HG03025 (cell line): Measurements from ENCODE around the gene ENPEP.

ENCODE experiments used
- ATAC-seq: cut with Tn5 transposase; IDR thresholded peaks from one replicate; pipeline ENCODE4 v1.9.1; 2021; ENCODE audit warnings: mild to moderate bottlenecking, moderate library complexity; ENCODE audit not compliant: unreplicated experiment, low FRiP score

ENPEP gene

GRCh38 chr4:110595583-110595982 lies 119.6 kb downstream of the ENPEP start:
- ATAC-seq = no peak

GRCh38 chr4:110596431-110596830 lies 120.5 kb downstream of the ENPEP start:
- no peak for ATAC-seq

DNA sequence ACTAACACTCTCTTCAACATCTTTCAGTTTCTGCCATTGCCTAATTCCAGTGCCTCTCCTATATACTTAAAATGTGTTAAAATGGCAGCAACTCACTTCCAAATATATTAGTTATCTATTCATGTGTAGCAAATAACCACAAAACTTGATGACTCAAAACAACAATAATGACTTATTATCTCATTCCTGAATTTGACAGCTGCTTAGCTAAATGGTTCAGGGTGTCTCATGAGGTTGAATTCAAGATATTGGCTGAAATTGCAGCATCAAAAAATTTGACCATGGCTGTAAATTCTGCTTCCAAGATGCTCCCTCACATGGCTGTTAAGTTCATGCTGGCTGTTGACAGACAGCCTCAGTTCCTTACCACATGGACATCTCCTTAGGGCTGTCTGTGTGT lies 121.6 kb downstream of the ENPEP start:
- no peak for ATAC-seq

- no peak for ATAC-seq
These were observed 126.1 kb downstream of the ENPEP start for GRCh38 chr4:110602061-110602460.

DNA sequence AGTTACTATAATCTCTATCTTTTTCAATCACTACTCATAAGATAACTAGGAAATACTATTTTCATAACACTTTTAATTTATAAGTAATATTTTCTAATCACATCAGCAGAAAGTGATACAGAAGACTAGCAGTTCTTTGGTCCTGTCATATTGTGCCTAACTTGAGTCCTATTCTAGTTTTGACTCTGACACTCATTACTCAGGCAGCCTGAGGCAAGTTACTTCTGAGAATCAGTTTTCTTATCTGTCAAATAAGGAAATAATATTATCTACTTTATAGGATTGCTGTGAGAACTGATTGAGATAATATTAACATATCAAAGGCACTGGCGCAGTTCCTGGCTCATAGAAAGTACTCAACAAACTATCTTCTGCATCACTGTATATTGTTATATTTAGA lies 129.1 kb downstream of the ENPEP start:
- no peak for ATAC-seq

- ATAC-seq = no peak
These were observed 133.2 kb downstream of the ENPEP start for GRCh38 chr4:110609044-110609750.

- no peak for ATAC-seq
These were observed 134.6 kb downstream of the ENPEP start for GRCh38 chr4:110610620-110610939.

GRCh38 chr4:110610940-110611831 lies 135.2 kb downstream of the ENPEP start:
- ATAC-seq = no peak

DNA sequence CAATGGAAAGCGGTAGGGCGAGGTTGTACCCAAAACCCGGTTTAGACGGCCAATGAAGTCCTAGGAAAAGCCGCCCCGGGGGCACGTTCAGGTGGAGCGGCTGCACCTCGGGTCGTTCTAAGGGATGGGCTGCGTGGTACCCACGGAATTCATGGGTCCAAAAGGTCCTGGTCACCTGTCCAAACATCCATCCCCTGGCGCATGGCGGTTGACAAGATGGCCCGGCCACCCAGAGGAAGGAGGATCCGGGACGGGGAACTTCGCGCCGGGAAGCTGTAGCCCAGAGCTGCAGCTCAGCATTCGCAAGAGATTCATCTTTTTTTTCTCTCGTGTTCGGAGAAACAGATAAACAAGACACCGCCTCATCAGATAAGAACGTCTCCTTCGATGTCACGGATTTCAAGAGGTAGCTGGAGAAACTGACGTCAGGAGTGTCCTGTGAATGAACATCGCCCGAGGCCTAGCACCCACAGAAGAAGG lies 136.1 kb downstream of the ENPEP start:
- no peak for ATAC-seq

GRCh38 chr4:110612631-110613269 lies 136.8 kb downstream of the ENPEP start:
- no peak for ATAC-seq

- no peak for ATAC-seq
These were observed 137.8 kb downstream of the ENPEP start for GRCh38 chr4:110613745-110614144.

DNA sequence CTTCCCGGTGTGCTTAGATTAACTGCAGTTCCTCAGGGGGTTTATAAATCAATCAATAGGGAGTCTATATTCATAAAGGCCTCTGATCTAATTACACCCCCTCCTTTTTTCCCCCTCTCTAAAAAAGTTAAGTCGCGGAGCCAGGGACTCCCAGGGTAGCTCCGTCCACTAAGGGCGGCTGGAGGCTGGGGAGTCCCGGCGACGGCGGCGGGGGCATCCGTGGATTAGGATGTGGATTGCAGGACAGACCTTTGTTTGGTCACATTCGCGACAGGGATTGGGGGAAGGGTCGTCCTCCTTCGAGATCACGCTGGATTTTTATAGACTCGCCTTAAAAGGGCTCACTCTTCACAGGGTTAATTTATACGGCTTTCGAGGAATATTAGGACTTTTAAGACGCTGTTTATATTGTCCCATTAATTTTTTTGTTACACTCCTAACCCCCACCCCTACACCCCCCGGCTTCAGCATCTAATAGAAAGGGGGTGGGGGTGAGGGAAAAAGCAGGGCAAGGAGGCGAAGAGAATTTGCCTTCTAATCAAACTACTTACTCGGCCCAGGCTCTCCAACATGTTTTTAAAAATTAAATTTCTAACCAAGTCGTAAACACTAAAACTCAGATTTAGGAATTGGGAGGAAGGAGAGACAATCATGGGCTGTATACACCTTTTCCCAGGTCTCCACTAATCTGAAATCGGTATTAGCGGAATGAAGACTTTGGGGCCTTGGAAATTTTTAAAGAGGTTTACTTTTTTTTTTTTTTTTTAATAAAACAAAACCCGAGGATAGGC lies 138.4 kb downstream of the ENPEP start:
- no peak for ATAC-seq
